ENCODE results near the gene RRAS. TPM values are rescaled to one million over a fixed set of nuclear protein-coding genes. Genes with fewer than 3 reads are reported as not detected.

Gene RRAS
- total RNA-seq, 1 experiment from 2014 or later = 26.7 TPM

DNA sequence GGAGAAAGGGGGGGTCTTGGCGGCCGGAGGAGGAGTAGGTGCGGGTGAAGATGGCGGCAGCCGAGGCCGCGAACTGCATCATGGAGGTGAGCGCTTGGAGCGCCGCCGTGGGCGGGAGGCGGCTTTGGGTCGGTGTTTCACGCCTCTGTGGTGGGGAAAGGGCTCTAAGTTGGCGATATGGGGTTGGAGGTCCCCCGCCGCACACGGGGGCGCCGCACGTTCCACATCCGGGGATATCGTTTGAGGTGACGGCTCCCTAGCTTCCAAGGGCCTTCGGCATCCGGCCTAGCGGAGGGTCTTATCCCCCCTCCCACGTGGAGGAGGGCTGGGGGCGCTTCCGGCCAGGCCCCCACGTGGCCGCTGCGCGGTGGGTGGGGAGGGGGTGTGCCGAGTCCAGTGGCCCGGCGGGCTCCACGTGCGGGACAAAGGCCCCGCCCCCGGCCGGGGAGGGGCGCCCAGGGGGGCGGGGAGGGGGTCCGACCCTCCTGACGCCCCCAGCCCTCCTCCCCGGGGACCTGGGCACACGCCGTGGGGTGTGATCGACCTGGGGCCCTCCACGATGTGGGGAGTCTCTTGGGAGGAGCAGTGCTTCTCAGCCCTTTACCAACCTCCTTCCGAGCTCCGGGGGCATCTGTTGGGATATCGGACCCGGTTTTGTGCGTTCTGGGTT is 37.4 kb upstream of the RRAS start, which contains the start of gene PRMT1:
Gene PRMT1, plus strand, starts transcription at position 41 of the 670 bp plus-strand sequence. Its CDS starts 10 bp downstream, at position 51.
- DNase-seq (ENCODE audit: low read depth) = no peak

- DNase-seq (ENCODE audit: low read depth) = peak; percentile 100
These were observed 36.9 kb upstream of the RRAS start for GRCh38 chr19:49676784-49677230.

DNA sequence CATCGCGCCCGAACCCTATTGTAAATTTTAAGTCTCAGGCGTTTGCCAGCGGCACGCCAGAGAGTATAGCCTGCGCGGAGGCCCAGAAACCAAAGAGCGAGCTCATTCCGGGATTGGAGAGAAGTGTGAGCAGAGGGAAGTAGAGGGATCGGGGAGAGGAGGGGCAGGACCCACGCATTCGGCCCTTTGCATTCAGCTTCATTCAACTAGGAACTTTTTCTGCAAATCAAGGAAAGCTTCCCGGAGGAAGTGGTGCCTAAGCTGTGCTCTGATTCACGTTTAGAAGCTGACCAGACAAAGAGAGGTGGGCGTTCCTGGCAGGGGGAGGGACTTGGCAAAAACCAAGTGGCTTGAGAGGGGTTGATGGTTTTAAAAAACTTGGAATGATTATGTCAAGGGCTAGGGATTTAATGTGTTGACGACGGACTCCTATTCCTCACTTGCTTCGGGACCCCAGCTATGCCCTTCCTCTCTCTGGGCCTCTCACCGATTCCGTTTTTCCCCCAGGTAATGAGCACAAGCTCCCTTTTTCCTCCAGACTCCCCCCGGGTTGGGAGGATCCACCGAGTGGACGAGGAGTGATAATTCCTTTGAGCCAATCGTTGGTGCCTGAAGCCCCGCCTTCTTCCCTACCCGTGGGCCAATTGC is 36.3 kb upstream of the RRAS start:
- DNase-seq (ENCODE audit: low read depth) = peak; percentile 90

DNA sequence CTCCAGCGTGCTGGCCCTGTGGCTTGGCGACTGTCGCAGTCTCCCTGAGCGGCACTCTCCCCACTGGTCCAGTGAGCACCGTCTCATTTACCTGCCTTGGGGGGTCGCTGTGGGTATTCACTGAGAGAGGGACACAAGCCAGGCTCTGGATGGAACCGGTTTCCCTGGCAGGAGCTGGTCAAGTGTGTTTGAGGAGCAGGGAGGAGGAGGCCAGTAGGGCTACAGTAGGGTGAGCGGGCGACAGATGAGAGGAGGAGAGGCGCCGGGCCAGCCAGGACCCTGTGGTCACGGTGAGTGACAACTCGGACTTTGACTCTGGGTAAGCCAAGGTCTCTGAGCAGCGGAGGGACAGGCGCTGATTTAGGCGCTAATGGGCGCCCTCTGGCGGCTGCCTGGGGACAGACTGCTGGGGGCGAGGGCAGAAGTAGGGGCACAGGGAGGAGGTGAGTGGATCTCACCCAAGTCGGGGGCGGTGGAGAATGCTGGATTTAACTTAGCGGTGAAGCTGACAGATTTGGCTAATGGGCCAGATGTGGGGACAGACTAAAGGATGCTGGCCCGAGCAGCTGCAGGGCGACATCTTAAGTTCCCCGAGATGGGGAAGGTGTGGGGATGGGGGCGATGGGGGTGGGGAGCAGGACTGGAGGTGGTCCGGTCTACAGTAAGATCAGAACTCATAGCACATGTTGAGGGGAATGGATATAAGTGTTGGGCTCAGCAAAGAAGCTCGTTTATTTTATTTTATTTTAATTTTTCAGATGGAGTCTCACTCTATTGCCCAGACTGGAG is 32.4 kb upstream of the RRAS start:
- peak; percentile 63 for DNase-seq (ENCODE audit: low read depth)

DNA sequence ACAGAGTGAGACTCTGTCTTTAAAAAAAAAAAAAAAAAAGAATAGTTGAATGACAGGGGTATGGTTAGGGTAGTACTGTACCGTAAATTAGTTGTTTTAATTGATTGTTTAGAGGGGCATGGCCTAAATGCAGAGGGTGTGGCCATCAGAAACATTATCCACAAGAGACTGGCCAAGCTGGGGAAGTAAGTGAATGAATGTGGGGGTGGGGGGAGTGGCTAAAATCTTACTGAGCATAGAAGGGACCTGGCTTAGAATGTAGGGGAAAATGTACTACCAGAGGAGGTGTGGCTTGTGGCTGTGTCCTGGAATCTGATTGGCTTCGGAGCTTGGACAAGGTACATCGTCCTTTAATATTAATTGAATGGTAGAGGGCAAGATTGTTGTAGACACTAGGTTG is 29.6 kb upstream of the RRAS start:
- DNase-seq (ENCODE audit: low read depth) = no peak

GRCh38 chr19:49667473-49667872 is 27.5 kb upstream of the RRAS start:
- no peak for DNase-seq (ENCODE audit: low read depth)

DNA sequence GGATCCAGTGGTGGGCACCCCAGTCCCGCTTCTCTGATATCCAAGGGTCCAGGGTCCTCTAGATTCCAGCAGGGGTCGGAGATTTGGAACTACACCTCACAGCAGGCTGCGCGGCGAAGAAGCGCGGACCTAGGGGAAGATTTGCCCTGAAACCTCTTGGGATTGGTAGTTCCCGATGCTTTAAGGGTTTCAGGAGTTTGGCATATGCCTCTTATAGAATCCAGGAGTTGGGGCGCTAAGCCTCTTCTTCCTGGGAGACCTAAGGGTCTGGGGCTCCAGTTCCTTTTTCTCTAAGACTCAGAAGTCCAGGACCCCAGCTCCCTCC is 26.1 kb upstream of the RRAS start:
- DNase-seq (ENCODE audit: low read depth) = no peak

GRCh38 chr19:49665351-49666119 is 25.6 kb upstream of the RRAS start, which contains the start of the genes BCL2L12 and IRF3:
TSS of gene BCL2L12 (plus strand) at chr19:49665933. CDS start at chr19:49666693, 760 bp downstream.
TSS of gene IRF3 (minus strand) at chr19:49665857. CDS start at chr19:49664838, 1,019 bp downstream.
- peak; percentile 91 for DNase-seq (ENCODE audit: low read depth)

GRCh38 chr19:49665036-49665350 is 25.1 kb upstream of the RRAS start:
- DNase-seq (ENCODE audit: low read depth) = no peak

DNA sequence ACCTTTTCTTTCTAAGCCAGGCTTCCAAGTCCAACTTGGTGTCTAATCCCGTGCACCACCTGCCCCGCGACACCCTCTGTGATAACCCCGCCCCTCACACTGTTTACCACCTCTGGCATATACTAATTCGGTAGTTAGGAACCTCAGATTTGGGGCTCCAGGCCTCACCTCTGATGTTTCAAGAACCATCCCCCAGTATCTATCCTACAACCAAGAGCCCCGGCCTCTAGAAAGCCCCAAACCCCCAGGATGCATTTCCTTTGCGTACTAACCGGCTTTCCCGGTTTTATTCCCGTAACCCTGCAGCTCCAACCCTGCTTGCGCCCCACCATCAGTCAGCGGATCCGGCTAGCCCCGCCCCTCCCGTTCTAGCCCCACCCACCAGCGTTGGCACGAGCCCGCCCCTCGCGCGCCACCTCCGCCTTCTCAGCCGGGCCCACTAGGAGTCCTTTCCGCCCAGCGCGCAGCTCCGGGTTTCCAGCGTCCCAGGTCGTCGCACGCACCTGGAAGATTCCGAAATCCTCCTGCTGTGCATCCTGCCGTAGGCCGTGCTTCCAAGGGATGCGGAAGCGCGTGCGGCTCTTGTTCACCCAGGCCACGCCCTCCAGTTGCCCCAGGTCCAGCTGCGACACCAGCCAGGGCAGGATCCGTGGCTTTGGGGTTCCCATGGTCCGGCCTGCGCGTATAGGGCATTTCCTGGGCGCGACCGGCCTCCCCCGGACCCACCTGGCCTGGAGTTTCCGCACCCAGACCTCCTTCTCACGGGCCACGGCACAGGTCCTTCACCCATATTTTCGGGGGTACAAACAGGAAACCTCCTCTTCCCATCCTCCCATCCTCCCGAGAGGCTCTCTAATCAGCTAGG is 24.5 kb upstream of the RRAS start:
- DNase-seq (ENCODE audit: low read depth) = peak; percentile 78

DNA sequence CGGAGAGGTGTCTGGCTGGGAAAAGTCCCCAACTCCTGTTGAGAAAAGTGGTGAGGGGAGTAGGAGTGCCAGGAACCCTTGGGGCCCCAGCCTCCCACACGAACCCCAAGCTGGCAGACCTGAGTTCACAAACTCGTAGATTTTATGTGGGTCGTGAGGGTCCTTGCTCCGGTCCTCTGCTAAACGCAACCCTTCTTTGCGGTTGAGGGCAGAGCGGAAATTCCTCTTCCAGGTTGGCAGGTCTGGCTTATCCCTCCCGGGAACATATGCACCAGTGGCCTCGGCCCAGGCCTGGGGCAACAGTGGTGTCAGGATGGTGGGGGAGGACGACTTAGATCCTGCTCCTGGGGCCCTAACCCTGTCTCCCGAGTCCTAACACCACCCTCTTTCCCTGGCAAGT is 23.3 kb upstream of the RRAS start:
- DNase-seq (ENCODE audit: low read depth) = no peak

DNA sequence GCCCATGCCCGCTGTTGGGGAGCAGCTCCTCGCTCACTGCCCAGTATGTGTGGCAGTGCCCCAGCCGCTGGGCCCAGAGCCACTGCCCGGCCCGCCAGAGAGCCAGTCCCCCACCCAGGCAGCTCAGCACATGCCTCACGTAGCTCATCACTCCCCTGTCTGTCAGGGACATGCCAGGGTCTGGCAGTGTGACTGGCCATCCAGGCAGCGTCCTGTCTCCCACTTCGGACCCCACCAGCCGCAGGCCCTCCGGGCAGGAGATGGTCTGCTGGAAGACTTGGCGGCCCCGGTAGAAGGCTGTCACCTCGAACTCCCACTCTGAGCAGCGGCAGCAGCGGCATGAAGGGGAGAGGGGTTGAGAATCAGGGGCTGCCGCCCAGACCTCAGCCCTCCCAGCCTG is 22.1 kb upstream of the RRAS start:
- no peak for DNase-seq (ENCODE audit: low read depth)

GRCh38 chr19:49660338-49660961 is 20.5 kb upstream of the RRAS start:
- DNase-seq (ENCODE audit: low read depth) = no peak

- no peak for DNase-seq (ENCODE audit: low read depth)
These were observed 18.9 kb upstream of the RRAS start for GRCh38 chr19:49658566-49659442.

DNA sequence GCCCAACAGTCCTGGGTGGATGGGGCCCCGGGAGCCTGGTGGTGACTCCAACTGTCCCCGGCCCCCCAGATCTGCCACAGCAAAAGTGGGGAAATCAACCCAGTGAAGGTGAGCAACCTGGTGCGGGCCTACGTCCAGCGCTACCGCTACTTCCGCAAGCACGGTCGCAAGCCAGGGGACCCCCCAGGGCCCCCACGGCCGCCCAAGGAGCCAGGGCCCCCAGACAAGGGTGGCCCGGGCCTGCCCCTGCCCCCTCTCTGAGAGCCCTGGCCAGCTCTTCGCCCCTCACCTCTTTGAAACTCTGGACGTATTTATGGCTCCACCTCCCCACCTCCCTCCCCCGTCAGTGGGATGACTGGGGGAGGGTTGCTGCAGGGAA is 18.2 kb upstream of the RRAS start:
- DNase-seq (ENCODE audit: low read depth) = no peak

- no peak for DNase-seq (ENCODE audit: low read depth)
These were observed 17.7 kb upstream of the RRAS start for GRCh38 chr19:49657493-49658138.

DNA sequence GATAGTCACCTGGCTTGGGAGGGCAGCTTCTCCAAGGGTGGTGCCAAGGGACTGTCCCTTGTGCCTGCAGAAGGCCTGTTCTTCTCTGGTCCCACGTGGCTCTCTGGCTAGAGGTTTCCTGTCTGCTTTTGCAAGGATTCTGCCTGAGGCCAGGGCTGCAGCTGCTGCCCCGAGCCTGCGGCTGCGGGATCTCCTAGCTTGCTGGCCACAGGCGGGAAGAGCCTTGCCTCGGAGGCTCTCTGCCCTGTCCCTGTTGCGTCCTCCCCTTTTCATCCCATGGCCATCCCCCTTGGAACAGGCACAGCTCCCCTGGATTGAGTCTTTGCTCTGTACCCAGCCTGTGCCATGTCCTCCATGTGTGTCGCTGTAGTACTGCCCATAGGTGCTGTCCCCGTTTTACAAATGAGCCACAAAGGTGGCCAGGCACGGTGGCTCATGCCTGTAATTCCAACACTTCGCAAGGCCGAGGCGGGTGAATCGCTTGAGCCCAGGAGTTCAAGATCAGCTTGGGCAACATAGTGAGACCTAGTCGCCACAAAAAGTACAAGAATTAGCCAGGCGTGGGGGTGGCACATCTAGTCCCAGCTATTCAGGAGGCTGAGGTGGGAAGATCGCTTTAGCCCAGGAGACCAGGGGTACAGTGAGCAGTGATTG is 16.6 kb upstream of the RRAS start:
- DNase-seq (ENCODE audit: low read depth) = no peak
